ENCODE results near the gene NFATC2.

DNA sequence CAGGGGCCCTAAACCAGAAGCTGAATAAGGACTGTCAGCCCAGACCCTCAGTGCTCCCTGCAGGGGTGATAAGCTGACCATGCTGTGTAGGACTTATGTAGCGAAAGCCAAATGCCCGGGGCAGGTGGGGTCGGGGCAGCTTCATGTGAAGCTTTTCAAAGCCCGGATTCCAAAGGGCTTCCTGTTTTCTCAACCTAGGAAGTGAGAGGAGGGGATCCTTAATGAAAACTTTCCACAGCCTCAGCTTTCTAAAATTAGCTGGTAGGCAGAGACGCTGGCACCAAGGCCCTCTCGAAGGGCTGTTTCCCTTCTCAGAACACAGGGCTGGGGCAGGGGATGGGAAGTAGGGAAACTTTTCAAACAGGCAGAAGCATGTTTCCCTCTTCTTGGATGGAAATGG, 148.9 kb downstream of the NFATC2 start:
- no peak for TF ChIP-seq EZH2 (IDR thresholded peaks at IDR 0.05; ENCODE audit: borderline replicate concordance, low read length)
- TF ChIP-seq, protein P1, sequence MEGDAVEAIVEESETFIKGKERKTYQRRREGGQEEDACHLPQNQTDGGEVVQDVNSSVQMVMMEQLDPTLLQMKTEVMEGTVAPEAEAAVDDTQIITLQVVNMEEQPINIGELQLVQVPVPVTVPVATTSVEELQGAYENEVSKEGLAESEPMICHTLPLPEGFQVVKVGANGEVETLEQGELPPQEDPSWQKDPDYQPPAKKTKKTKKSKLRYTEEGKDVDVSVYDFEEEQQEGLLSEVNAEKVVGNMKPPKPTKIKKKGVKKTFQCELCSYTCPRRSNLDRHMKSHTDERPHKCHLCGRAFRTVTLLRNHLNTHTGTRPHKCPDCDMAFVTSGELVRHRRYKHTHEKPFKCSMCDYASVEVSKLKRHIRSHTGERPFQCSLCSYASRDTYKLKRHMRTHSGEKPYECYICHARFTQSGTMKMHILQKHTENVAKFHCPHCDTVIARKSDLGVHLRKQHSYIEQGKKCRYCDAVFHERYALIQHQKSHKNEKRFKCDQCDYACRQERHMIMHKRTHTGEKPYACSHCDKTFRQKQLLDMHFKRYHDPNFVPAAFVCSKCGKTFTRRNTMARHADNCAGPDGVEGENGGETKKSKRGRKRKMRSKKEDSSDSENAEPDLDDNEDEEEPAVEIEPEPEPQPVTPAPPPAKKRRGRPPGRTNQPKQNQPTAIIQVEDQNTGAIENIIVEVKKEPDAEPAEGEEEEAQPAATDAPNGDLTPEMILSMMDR (IDR thresholded peaks at IDR 0.05; ENCODE audit: low read length) = no peak
